Stomach (tissue), 9 donors: ENCODE data around the gene ZNF134. TPM values are rescaled to one million over a fixed set of nuclear protein-coding genes. Genes with fewer than 3 reads are reported as not detected.

Source experiments
- DNase-seq, 2 donors: peaks; one replicate each; pipeline versions ENCODE4 v3.0.0 to v3.0.0-alpha.2; 2013 to 2019
- H3K27ac ChIP-seq, 5 donors: fragments of 200-600 bp in 4 of 5; sonication (generic) in 4 of 5; one replicate each; pipeline ENCODE4 v1.5.1; 2013 to 2019; ENCODE audit warnings: mild to moderate bottlenecking in 1 of 5, moderate library complexity in 1 of 5
- H3K27me3 ChIP-seq, 3 donors: fragments of 200-600 bp; sonication (generic); one replicate each; pipeline ENCODE4 v1.5.1; 2017 to 2019; ENCODE audit warnings: mixed run types in 1 of 3
- H3K36me3 ChIP-seq, 4 donors: fragments of 200-600 bp; sonication (generic); 1 replicate in 3 of 4; 2 replicates in 1 of 4; pipeline ENCODE4 v1.5.1; 2016 to 2019
- H3K4me1 ChIP-seq, 4 donors: fragments of 200-600 bp; sonication (generic); one replicate each; pipeline ENCODE4 v1.5.1; 2016 to 2019
- H3K4me3 ChIP-seq, 4 donors: fragments of 200-600 bp; sonication (generic) in 3 of 4; one replicate each; pipeline ENCODE4 v1.5.1; 2016 to 2019; ENCODE audit warnings: mild to moderate bottlenecking in 1 of 4
- H3K9me3 ChIP-seq, 4 donors: fragments of 200-600 bp; sonication (generic); one replicate each; pipeline ENCODE4 v1.5.1; 2016 to 2019
- CTCF ChIP-seq, 7 experiments: fragments of 450-650 bp in 4 of 7; fragments of 200-600 bp in 3 of 7; sonication (generic) in 3 of 7; IDR thresholded peaks; one replicate each; pipeline ENCODE4 v1.5.1; 2016 to 2019; ENCODE audit warnings: antibody characterized with exemption in 7 of 7, control low read depth in 2 of 7, mild to moderate bottlenecking in 1 of 7
- EP300 ChIP-seq: sonication (generic); formaldehyde crosslinking; IDR thresholded peaks from one replicate; pipeline ENCODE4 v1.6.1; 2017; ENCODE audit warnings: antibody characterized with exemption
- POLR2A ChIP-seq, 4 donors: fragments of 450-650 bp; IDR thresholded peaks; one replicate each; pipeline ENCODE4 v1.6.1; 2016; ENCODE audit warnings: antibody characterized with exemption in 4 of 4, control low read depth in 2 of 4, mild to moderate bottlenecking in 1 of 4, moderate library complexity in 1 of 4
- POLR2AphosphoS5 ChIP-seq, 3 donors: sonication (generic); formaldehyde crosslinking; IDR thresholded peaks; one replicate each; pipeline ENCODE4 v1.6.1; 2016; ENCODE audit warnings: antibody characterized with exemption in 3 of 3
- WGBS, 5 donors: extraction: QIAGEN DNeasy Blood & Tissue Kit in 3 of 5; methylation state at CpG; one replicate each; pipeline versions ENCODE4 v1.1.5 to v1.1.7; 2013 to 2018; 5-methylcytosine and 5-hydroxymethylcytosine counted together
- intact Hi-C: fragments of 100-400 bp; cut with DNase I; formaldehyde crosslinking; loops from one replicate; pipeline ENCODE4 v1.15.1; 2023; ENCODE audit warnings: low total_unique reads
- polyA plus RNA-seq, 3 donors: library from polyadenylated mRNA; stranded (reverse); fragments of 200-250 nt; gene quantifications; one replicate each; pipeline ENCODE4 v1.2.3, GENCODE V29; 2013
- total RNA-seq, 5 donors: library from RNA; depleted of rRNA; stranded (reverse); fragments of >200 nt; gene quantifications; one replicate each; pipeline versions ENCODE4 v1.1.0 to v1.2.3, GENCODE V29; 2014 to 2016
- donor health status: healthy with polysubstance abuse.
- donor health status: Bipolar disorder and iron deficiency.
- donor health status: healthy.

The ZNF134 gene
- total and polyA plus RNA-seq, 8 donors, result 3.8 to 21.7 (median 8.9) TPM

- Histone ChIP-seq H3K9me3 (peaks cover 0 to 29% (median 10%) of the 10 kb centered on the region in 4 donors), H3K27me3 (peaks cover 0 to 11% (median 0%) of the 10 kb centered on the region in 3 donors), H3K4me3 (no peak overlapping the region), H3K27ac (no peak overlapping the region), H3K36me3 (no peaks in the 10 kb centered on the region), H3K4me1 (no peaks in the 10 kb centered on the region)
- 54 to 67% (median 58%) methylated on average over 7 of the region's 7 CpGs for WGBS, 5 donors
- DNase-seq, result no peak
- TF ChIP-seq CTCF (IDR thresholded peaks at IDR 0.05) (no peak), POLR2AphosphoS5 (IDR thresholded peaks at IDR 0.05) (no peak), POLR2A (IDR thresholded peaks at IDR 0.05) (no peak), EP300 (no peak)
- intact Hi-C loops, result no loop called here
Measured at GRCh38 chr19:57671124-57671895, 57.3 kb downstream of the ZNF134 start.

GRCh38 chr19:57672466-57672865 is 58.4 kb downstream of the ZNF134 start:
- intact Hi-C loops, result no loop called here
- Histone ChIP-seq H3K4me3 (no peak overlapping the region), H3K4me1 (no peaks in the 10 kb centered on the region), H3K27me3 (peaks cover 0 to 16% (median 0%) of the 10 kb centered on the region in 3 donors), H3K27ac (no peak overlapping the region), H3K9me3 (peaks cover 0 to 40% (median 16%) of the 10 kb centered on the region in 4 donors), H3K36me3 (no peaks in the 10 kb centered on the region)
- no peak for TF ChIP-seq POLR2AphosphoS5 (IDR thresholded peaks at IDR 0.05)
- no peak for TF ChIP-seq EP300
- TF ChIP-seq CTCF (IDR thresholded peaks at IDR 0.05), result no peak
- no peak for TF ChIP-seq POLR2A (IDR thresholded peaks at IDR 0.05)
- no peak for DNase-seq
- 76 to 85% (median 79%) methylated on average over 4 of the region's 4 CpGs for WGBS, 5 donors

Other genes with a start within 250 kb of the ZNF134 start
- gene ZNF548, start 224.4 kb upstream of the ZNF134 start, total RNA-seq, result 10 to 100 TPM in 4 of 5 donors, 1 to 10 TPM in 1; 5.5 to 48.5 (median 16.8) TPM
- gene ZNF548, start 224.4 kb upstream of the ZNF134 start, polyA plus RNA-seq, result 1 to 10 TPM; 2.6 to 4.8 (median 3.4) TPM
- gene ZNF17, start 203.1 kb upstream of the ZNF134 start, total RNA-seq, result 100 to 1,000 TPM in 1 of 5 donors, 10 to 100 TPM in 2, 1 to 10 TPM in 2; 2.3 to 138 (median 21.9) TPM
- gene ZNF17, start 203.1 kb upstream of the ZNF134 start, polyA plus RNA-seq, result 1 to 10 TPM; 1.5 to 2.0 (median 1.6) TPM
- 10 to 100 TPM in 3 of 5 donors, 1 to 10 TPM in 2; 5.3 to 28.1 (median 11.7) TPM for gene ZNF749, start 178.9 kb upstream of the ZNF134 start, total RNA-seq
- 1 to 10 TPM; 4.6 to 7.9 (median 6.7) TPM for gene ZNF749, start 178.9 kb upstream of the ZNF134 start, polyA plus RNA-seq
- gene VN1R1, start 157.1 kb upstream of the ZNF134 start, total RNA-seq, result 1 to 10 TPM in 2 of 5 donors, not detected in 3; 1.5 to 9.0 TPM
- gene VN1R1, start 157.1 kb upstream of the ZNF134 start, polyA plus RNA-seq, result under 1 TPM in 1 of 3 donors, not detected in 2; 0.33 TPM
- gene ZNF772, start 136.7 kb upstream of the ZNF134 start, total RNA-seq, result 10 to 100 TPM in 1 of 5 donors, 1 to 10 TPM in 4; 1.4 to 25.9 (median 3.2) TPM
- 1 to 10 TPM in 1 of 3 donors, under 1 TPM in 2; 0.37 to 1.1 (median 0.92) TPM for gene ZNF772, start 136.7 kb upstream of the ZNF134 start, polyA plus RNA-seq
- 10 to 100 TPM in 3 of 5 donors, 1 to 10 TPM in 1, not detected in 1; 1.3 to 23.9 (median 13.0) TPM for gene ZNF419, start 126.5 kb upstream of the ZNF134 start, total RNA-seq
- gene ZNF419, start 126.5 kb upstream of the ZNF134 start, polyA plus RNA-seq, result 1 to 10 TPM; 1.4 to 4.6 (median 2.0) TPM
- gene ZNF773, start 114.3 kb upstream of the ZNF134 start, total RNA-seq, result 1 to 10 TPM in 4 of 5 donors, under 1 TPM in 1; 0.45 to 9.9 (median 1.4) TPM
- 1 to 10 TPM; 1.3 to 4.6 (median 2.4) TPM for gene ZNF773, start 114.3 kb upstream of the ZNF134 start, polyA plus RNA-seq
- 10 to 100 TPM in 1 of 5 donors, 1 to 10 TPM in 4; 2.3 to 15.2 (median 6.7) TPM for gene ZNF549, start 86.9 kb upstream of the ZNF134 start, total RNA-seq
- 1 to 10 TPM; 1.2 to 2.3 (median 2.0) TPM for gene ZNF549, start 86.9 kb upstream of the ZNF134 start, polyA plus RNA-seq
- 10 to 100 TPM in 3 of 5 donors, 1 to 10 TPM in 2; 2.8 to 35.0 (median 12.5) TPM for gene ZNF550, start 54.4 kb upstream of the ZNF134 start, total RNA-seq
- gene ZNF550, start 54.4 kb upstream of the ZNF134 start, polyA plus RNA-seq, result 1 to 10 TPM; 1.1 to 3.0 (median 1.7) TPM
- gene ZNF416, start 35.3 kb upstream of the ZNF134 start, total RNA-seq, result 10 to 100 TPM in 1 of 5 donors, 1 to 10 TPM in 2, under 1 TPM in 1, not detected in 1; 0.87 to 25.0 (median 3.8) TPM
- gene ZNF416, start 35.3 kb upstream of the ZNF134 start, polyA plus RNA-seq, result 1 to 10 TPM in 2 of 3 donors, under 1 TPM in 1; 1.00 to 2.7 (median 2.3) TPM
- 10 to 100 TPM in 1 of 5 donors, under 1 TPM in 2, not detected in 2; 0.29 to 14.7 (median 0.89) TPM for gene ZIK1, start 30.1 kb upstream of the ZNF134 start, total RNA-seq
- 1 to 10 TPM in 1 of 3 donors, under 1 TPM in 2; 0.62 to 1.3 (median 0.92) TPM for gene ZIK1, start 30.1 kb upstream of the ZNF134 start, polyA plus RNA-seq
- gene ZNF530, start 14.4 kb upstream of the ZNF134 start, total RNA-seq, result 1 to 10 TPM in 3 of 5 donors, not detected in 2; 1.0 to 6.4 (median 2.3) TPM
- 1 to 10 TPM in 2 of 3 donors, under 1 TPM in 1; 0.81 to 3.8 (median 2.2) TPM for gene ZNF530, start 14.4 kb upstream of the ZNF134 start, polyA plus RNA-seq
- gene ZNF211, start 18.9 kb downstream of the ZNF134 start, total RNA-seq, result 10 to 100 TPM in 3 of 5 donors, 1 to 10 TPM in 2; 5.4 to 37.1 (median 14.6) TPM
- 1 to 10 TPM; 4.4 to 9.8 (median 5.7) TPM for gene ZNF211, start 18.9 kb downstream of the ZNF134 start, polyA plus RNA-seq
- 1 to 10 TPM in 1 of 5 donors, not detected in 4; 1.5 TPM for gene ZSCAN4, start 54.7 kb downstream of the ZNF134 start, total RNA-seq
- under 1 TPM in 2 of 3 donors, not detected in 1; 0.05 to 0.76 TPM for gene ZSCAN4, start 54.7 kb downstream of the ZNF134 start, polyA plus RNA-seq
- 10 to 100 TPM in 2 of 5 donors, 1 to 10 TPM in 1, under 1 TPM in 1, not detected in 1; 0.87 to 18.7 (median 10.1) TPM for gene ZNF551, start 67.7 kb downstream of the ZNF134 start, total RNA-seq
- 1 to 10 TPM in 2 of 3 donors, under 1 TPM in 1; 1.00 to 1.8 (median 1.6) TPM for gene ZNF551, start 67.7 kb downstream of the ZNF134 start, polyA plus RNA-seq
- gene ZNF154, start 95.0 kb downstream of the ZNF134 start, total RNA-seq, result 10 to 100 TPM in 1 of 5 donors, under 1 TPM in 2, not detected in 2; 0.45 to 21.8 (median 0.58) TPM
- gene ZNF154, start 95.0 kb downstream of the ZNF134 start, polyA plus RNA-seq, result 1 to 10 TPM in 1 of 3 donors, under 1 TPM in 2; 0.25 to 2.3 (median 0.61) TPM
- 10 to 100 TPM in 3 of 5 donors, 1 to 10 TPM in 1, under 1 TPM in 1; 0.58 to 33.3 (median 13.0) TPM for gene ZNF671, start 113.4 kb downstream of the ZNF134 start, total RNA-seq
- 1 to 10 TPM in 2 of 3 donors, under 1 TPM in 1; 0.75 to 3.4 (median 1.2) TPM for gene ZNF671, start 113.4 kb downstream of the ZNF134 start, polyA plus RNA-seq
- 10 to 100 TPM; 11.1 to 72.0 (median 27.7) TPM for gene ZNF776, start 132.6 kb downstream of the ZNF134 start, total RNA-seq
- gene ZNF776, start 132.6 kb downstream of the ZNF134 start, polyA plus RNA-seq, result 1 to 10 TPM; 1.9 to 4.4 (median 2.9) TPM
- 10 to 100 TPM in 2 of 5 donors, 1 to 10 TPM in 2, not detected in 1; 7.5 to 46.4 (median 13.0) TPM for gene ZNF586, start 155.4 kb downstream of the ZNF134 start, total RNA-seq
- 1 to 10 TPM; 5.5 to 7.2 (median 5.7) TPM for gene ZNF586, start 155.4 kb downstream of the ZNF134 start, polyA plus RNA-seq
- 10 to 100 TPM; 17.7 to 84.4 (median 69.4) TPM for gene ZNF552, start 200.7 kb downstream of the ZNF134 start, total RNA-seq
- gene ZNF552, start 200.7 kb downstream of the ZNF134 start, polyA plus RNA-seq, result 10 to 100 TPM in 2 of 3 donors, 1 to 10 TPM in 1; 9.6 to 15.5 (median 11.8) TPM
- gene ZNF587B, start 216.1 kb downstream of the ZNF134 start, total RNA-seq, result 10 to 100 TPM in 4 of 5 donors, not detected in 1; 10.4 to 60.6 (median 18.4) TPM
- gene ZNF587B, start 216.1 kb downstream of the ZNF134 start, polyA plus RNA-seq, result 1 to 10 TPM; 3.0 to 5.2 (median 3.4) TPM
- 10 to 100 TPM; 18.0 to 52.7 (median 26.4) TPM for gene ZNF587, start 235.6 kb downstream of the ZNF134 start, total RNA-seq
- 10 to 100 TPM in 1 of 3 donors, 1 to 10 TPM in 2; 2.7 to 14.5 (median 4.4) TPM for gene ZNF587, start 235.6 kb downstream of the ZNF134 start, polyA plus RNA-seq